Measurements from ENCODE around the gene CASQ2. TPM values are rescaled to one million over a fixed set of nuclear protein-coding genes. Genes with fewer than 3 reads are reported as not detected.

Gene CASQ2
- not detected in 2 replicates for total RNA-seq

GRCh38 chr1:115768549-115768948, at the start of gene CASQ2:
TSS of gene CASQ2 (minus strand) at chr1:115768714. CDS start at chr1:115768541, 173 bp downstream.

Other genes starting within 250 kb of the CASQ2 start
- 5.5 and 25.2 TPM in 2 replicates for gene VANGL1, start 126.7 kb downstream of the CASQ2 start, total RNA-seq
- under 0.01 TPM in 1 of 2 replicates, not detected in the other for gene NHLH2, start 72.4 kb upstream of the CASQ2 start, total RNA-seq
- gene SLC22A15, start 207.8 kb upstream of the CASQ2 start, total RNA-seq: 0.16 TPM in 1 of 2 replicates, not detected in the other